HCT116 (cell line): ENCODE data around the gene RBM20. TPM values are rescaled to one million over a fixed set of nuclear protein-coding genes. Genes with fewer than 3 reads are reported as not detected.

Source experiments
- ATAC-seq: fragments of 200-7000 bp; cut with Tn5 transposase; 2 replicates; pipeline ENCODE4 v1.9.1; 2020; ENCODE audit warnings: mild to moderate bottlenecking, moderate library complexity
- BruUV-seq: library from RNA; stranded (reverse); fragments of 400-500 nt; replicated peaks from 2 replicates; lab custom pipeline; 2021; lab: Mats Ljungman, UMichigan
- CTCF ChIA-PET: fragments of 300-600 bp; sonication (Branson Sonifier 250); formaldehyde crosslinking; loops from one replicate; lab custom pipeline; 2021; ENCODE audit warnings: antibody characterized with exemption; lab: Charles Lee
- POLR2A ChIA-PET: fragments of 300-600, 350-600 bp; sonication (Branson Sonifier 250); formaldehyde crosslinking; loops from one replicate; lab custom pipeline; 2021; ENCODE audit warnings: antibody characterized with exemption; lab: Charles Lee
- RAD21 ChIA-PET, 2 experiments: fragments of 300-600 bp; sonication (Branson Sonifier 250); formaldehyde crosslinking; loops; one replicate each; lab custom pipeline; 2023; ENCODE audit warnings: low total read pairs in 2 of 2; ENCODE audit not compliant: uncharacterized antibody in 2 of 2, unreplicated experiment in 2 of 2, low non-redundant PET in 1 of 2; lab: Charles Lee
- DNase-seq: peaks from one replicate; pipeline ENCODE4 v3.0.0-alpha.2; 2010; ENCODE audit warnings: low read depth, low spot score
- H2AFZ ChIP-seq: fragments of 200-600 bp; shearing (Covaris generic), sonication (generic); 2 replicates; pipeline ENCODE4 v1.6.1; 2017; ENCODE audit warnings: low read depth, mixed run types, mixed read lengths, antibody characterized with exemption, low read length; ENCODE audit not compliant: poor library complexity, severe bottlenecking
- H3K27ac ChIP-seq: 2 replicates; pipeline ENCODE4 v1.5.1; 2012; ENCODE audit warnings: low read depth, low read length
- H3K27me3 ChIP-seq: fragments of 200-600 bp; sonication (generic); 2 replicates; pipeline ENCODE4 v1.6.1; 2016; ENCODE audit warnings: mixed run types, low read length, mixed read lengths; ENCODE audit not compliant: insufficient read depth
- H3K36me3 ChIP-seq, 2 experiments: fragments of 200-500 bp in 1 of 2; fragments of 200-600 bp in 1 of 2; sonication (Bioruptor generic) in 1 of 2; sonication (generic) in 1 of 2; 2 replicates each; pipeline versions ENCODE4 v1.5.1 to v1.6.1; 2014 to 2016; ENCODE audit warnings: low read length in 2 of 2, inconsistent platforms in 1 of 2, mixed read lengths in 1 of 2, mixed run types in 1 of 2; ENCODE audit not compliant: insufficient read depth in 2 of 2, control insufficient read depth in 1 of 2
- H3K4me1 ChIP-seq, 2 experiments: fragments of 200-600 bp in 1 of 2; sonication (generic) in 1 of 2; 2 replicates each; pipeline versions ENCODE4 v1.5.1 to v1.6.1; 2012 to 2017; ENCODE audit warnings: low read length in 2 of 2, inconsistent platforms in 1 of 2, mild to moderate bottlenecking in 1 of 2, mixed read lengths in 1 of 2, mixed run types in 1 of 2, moderate library complexity in 1 of 2; ENCODE audit not compliant: insufficient read depth in 2 of 2, control insufficient read depth in 1 of 2
- H3K4me2 ChIP-seq: fragments of 200-600 bp; sonication (generic); 2 replicates; pipeline ENCODE4 v1.6.1; 2017; ENCODE audit warnings: mixed run types, low read length, mixed read lengths
- H3K4me3 ChIP-seq, 2 experiments: fragments of 200-600 bp in 1 of 2; sonication (generic) in 1 of 2; replicated peaks in 1 of 2; 2 replicates each; pipeline ENCODE4 v1.5.1; 2011 to 2016; ENCODE audit warnings: low read length in 2 of 2, control low read depth in 1 of 2, low read depth in 1 of 2, mild to moderate bottlenecking in 1 of 2, mixed read lengths in 1 of 2, mixed run types in 1 of 2
- H3K79me2 ChIP-seq: fragments of 200-600 bp; sonication (generic); 2 replicates; pipeline ENCODE4 v1.6.1; 2017; ENCODE audit warnings: mild to moderate bottlenecking, mixed run types, low read length, moderate library complexity, mixed read lengths; ENCODE audit not compliant: insufficient read depth
- H3K9ac ChIP-seq: fragments of 200-600 bp; sonication (generic); 2 replicates; pipeline ENCODE4 v1.6.1; 2016; ENCODE audit warnings: low read length, mixed read lengths
- H3K9me2 ChIP-seq: fragments of 200-600 bp; sonication (generic), shearing (Covaris generic); 2 replicates; pipeline ENCODE4 v1.6.1; 2017; ENCODE audit warnings: mixed run types, mild to moderate bottlenecking, moderate library complexity; ENCODE audit not compliant: insufficient read depth
- H3K9me3 ChIP-seq, 2 experiments: fragments of 200-500 bp in 1 of 2; fragments of 200-600 bp in 1 of 2; sonication (Bioruptor generic) in 1 of 2; sonication (generic) in 1 of 2; 2 replicates each; pipeline ENCODE4 v1.6.1; 2014 to 2017; ENCODE audit warnings: low read length in 2 of 2, mixed read lengths in 2 of 2, inconsistent platforms in 1 of 2, low read depth in 1 of 2, mild to moderate bottlenecking in 1 of 2, mixed run types in 1 of 2, moderate library complexity in 1 of 2; ENCODE audit not compliant: control insufficient read depth in 1 of 2, insufficient read depth in 1 of 2
- H4K20me1 ChIP-seq: fragments of 200-600 bp; sonication (generic), shearing (Covaris generic); 2 replicates; pipeline ENCODE4 v1.6.1; 2017; ENCODE audit warnings: mixed run types, mild to moderate bottlenecking, moderate library complexity; ENCODE audit not compliant: insufficient read depth
- CBX3 ChIP-seq: IDR thresholded peaks from 2 replicates; pipeline ENCODE4 v1.6.1; 2012; ENCODE audit warnings: low read depth
- EGR1 ChIP-seq: IDR thresholded peaks from 2 replicates; pipeline ENCODE4 v1.6.1; 2012; ENCODE audit warnings: low read depth
- ELF1 ChIP-seq: IDR thresholded peaks from 2 replicates; pipeline ENCODE4 v1.6.1; 2012; ENCODE audit warnings: low read depth, borderline replicate concordance
- EZH2phosphoT487 ChIP-seq: fragments of 200-600 bp; IDR thresholded peaks from 2 replicates; pipeline ENCODE4 v1.6.1; 2018; ENCODE audit warnings: antibody characterized with exemption, borderline replicate concordance
- FOSL1 ChIP-seq: IDR thresholded peaks from 2 replicates; pipeline ENCODE4 v1.6.1; 2012; ENCODE audit warnings: low read depth
- MAX ChIP-seq: IDR thresholded peaks from 2 replicates; pipeline ENCODE4 v1.6.1; 2012
- POLR2AphosphoS5 ChIP-seq: IDR thresholded peaks from 2 replicates; pipeline ENCODE4 v1.6.1; 2011; ENCODE audit warnings: mild to moderate bottlenecking, low read depth, low read length, moderate library complexity
- RAD21 ChIP-seq: IDR thresholded peaks from 2 replicates; pipeline ENCODE4 v1.6.1; 2012; ENCODE audit warnings: low read depth, mild to moderate bottlenecking
- SIN3A ChIP-seq: IDR thresholded peaks from 2 replicates; pipeline ENCODE4 v1.6.1; 2012; ENCODE audit warnings: low read depth
- SP1 ChIP-seq: IDR thresholded peaks from 2 replicates; pipeline ENCODE4 v1.6.1; 2012; ENCODE audit warnings: low read depth
- SRF ChIP-seq: IDR thresholded peaks from 2 replicates; pipeline ENCODE4 v1.6.1; 2012; ENCODE audit warnings: low read depth
- TCF7L2 ChIP-seq: IDR thresholded peaks from 2 replicates; pipeline ENCODE4 v1.7.0; 2011; ENCODE audit warnings: borderline replicate concordance, inconsistent platforms; ENCODE audit not compliant: insufficient read depth, insufficient read length; ENCODE audit errors: extremely low read depth
- YY1 ChIP-seq: IDR thresholded peaks from 2 replicates; pipeline ENCODE4 v1.6.1; 2011; ENCODE audit warnings: low read length, low read depth, moderate library complexity, mild to moderate bottlenecking; ENCODE audit not compliant: insufficient replicate concordance; ENCODE audit errors: extremely low read depth
- ZBTB33 ChIP-seq: IDR thresholded peaks from 2 replicates; pipeline ENCODE4 v1.6.1; 2011; ENCODE audit warnings: mild to moderate bottlenecking, low read length, moderate library complexity; ENCODE audit not compliant: insufficient replicate concordance; ENCODE audit errors: extremely low read depth
- ZFX ChIP-seq: fragments of 450-650 bp; IDR thresholded peaks from 2 replicates; pipeline ENCODE4 v1.6.1; 2017
- ZNF274 ChIP-seq: fragments of 200-500 bp; sonication (Bioruptor generic); IDR thresholded peaks from 2 replicates; pipeline ENCODE4 v1.6.1; 2014; ENCODE audit warnings: mild to moderate bottlenecking, low read depth, low read length, inconsistent platforms
- intact Hi-C: fragments of 100-400 bp; cut with micrococcal nuclease; formaldehyde crosslinking; loops from 2 replicates; pipeline ENCODE4 v1.10.0; 2022
- total RNA-seq: library from RNA; stranded (reverse); gene quantifications from one replicate; pipeline ENCODE4 v1.2.1, GENCODE V29; 2021; ENCODE audit not compliant: unreplicated experiment
- TF ChIP-seq, protein P1 (sequence below): IDR thresholded peaks from 2 replicates; pipeline ENCODE4 v1.6.1; 2012
- TF ChIP-seq, protein P2 (sequence below), 3 experiments: fragments of 200-600 bp in 1 of 3; sonication (generic) in 1 of 3; IDR thresholded peaks in 2 of 3; conservative IDR thresholded peaks in 1 of 3; 2 replicates each; pipeline ENCODE4 v1.5.1; 2012 to 2017; ENCODE audit warnings: low read depth in 2 of 3, low read length in 2 of 3, antibody characterized with exemption in 1 of 3, borderline replicate concordance in 1 of 3, control low read depth in 1 of 3, mild to moderate bottlenecking in 1 of 3, mixed read lengths in 1 of 3, mixed run types in 1 of 3, moderate library complexity in 1 of 3; ENCODE audit not compliant: insufficient read depth in 1 of 3
- TF ChIP-seq, protein P3 (sequence below): IDR thresholded peaks from 2 replicates; pipeline ENCODE4 v1.6.1; 2012; ENCODE audit warnings: low read depth

Gene RBM20
- total RNA-seq, 1 experiment from 2014 or later: 2.0 TPM

- TF ChIP-seq EZH2phosphoT487: no peak
- TF ChIP-seq, protein P1, sequence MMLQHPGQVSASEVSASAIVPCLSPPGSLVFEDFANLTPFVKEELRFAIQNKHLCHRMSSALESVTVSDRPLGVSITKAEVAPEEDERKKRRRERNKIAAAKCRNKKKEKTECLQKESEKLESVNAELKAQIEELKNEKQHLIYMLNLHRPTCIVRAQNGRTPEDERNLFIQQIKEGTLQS: no peak
- TF ChIP-seq EGR1: no peak
- no peak for TF ChIP-seq FOSL1
- TF ChIP-seq, protein P2, sequence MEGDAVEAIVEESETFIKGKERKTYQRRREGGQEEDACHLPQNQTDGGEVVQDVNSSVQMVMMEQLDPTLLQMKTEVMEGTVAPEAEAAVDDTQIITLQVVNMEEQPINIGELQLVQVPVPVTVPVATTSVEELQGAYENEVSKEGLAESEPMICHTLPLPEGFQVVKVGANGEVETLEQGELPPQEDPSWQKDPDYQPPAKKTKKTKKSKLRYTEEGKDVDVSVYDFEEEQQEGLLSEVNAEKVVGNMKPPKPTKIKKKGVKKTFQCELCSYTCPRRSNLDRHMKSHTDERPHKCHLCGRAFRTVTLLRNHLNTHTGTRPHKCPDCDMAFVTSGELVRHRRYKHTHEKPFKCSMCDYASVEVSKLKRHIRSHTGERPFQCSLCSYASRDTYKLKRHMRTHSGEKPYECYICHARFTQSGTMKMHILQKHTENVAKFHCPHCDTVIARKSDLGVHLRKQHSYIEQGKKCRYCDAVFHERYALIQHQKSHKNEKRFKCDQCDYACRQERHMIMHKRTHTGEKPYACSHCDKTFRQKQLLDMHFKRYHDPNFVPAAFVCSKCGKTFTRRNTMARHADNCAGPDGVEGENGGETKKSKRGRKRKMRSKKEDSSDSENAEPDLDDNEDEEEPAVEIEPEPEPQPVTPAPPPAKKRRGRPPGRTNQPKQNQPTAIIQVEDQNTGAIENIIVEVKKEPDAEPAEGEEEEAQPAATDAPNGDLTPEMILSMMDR (IDR thresholded peaks at IDR 0.05 in 2 of 3, conservative IDR thresholded peaks at IDR 0.05 in 1 of 3; ENCODE audit: borderline replicate concordance in 1 of 3, insufficient read depth in 1 of 3, low read depth in 2 of 3, low read length in 2 of 3): no peak
- no peak for TF ChIP-seq ZFX
- TF ChIP-seq RAD21: no peak
- TF ChIP-seq POLR2AphosphoS5: no peak
- TF ChIP-seq, protein P3, sequence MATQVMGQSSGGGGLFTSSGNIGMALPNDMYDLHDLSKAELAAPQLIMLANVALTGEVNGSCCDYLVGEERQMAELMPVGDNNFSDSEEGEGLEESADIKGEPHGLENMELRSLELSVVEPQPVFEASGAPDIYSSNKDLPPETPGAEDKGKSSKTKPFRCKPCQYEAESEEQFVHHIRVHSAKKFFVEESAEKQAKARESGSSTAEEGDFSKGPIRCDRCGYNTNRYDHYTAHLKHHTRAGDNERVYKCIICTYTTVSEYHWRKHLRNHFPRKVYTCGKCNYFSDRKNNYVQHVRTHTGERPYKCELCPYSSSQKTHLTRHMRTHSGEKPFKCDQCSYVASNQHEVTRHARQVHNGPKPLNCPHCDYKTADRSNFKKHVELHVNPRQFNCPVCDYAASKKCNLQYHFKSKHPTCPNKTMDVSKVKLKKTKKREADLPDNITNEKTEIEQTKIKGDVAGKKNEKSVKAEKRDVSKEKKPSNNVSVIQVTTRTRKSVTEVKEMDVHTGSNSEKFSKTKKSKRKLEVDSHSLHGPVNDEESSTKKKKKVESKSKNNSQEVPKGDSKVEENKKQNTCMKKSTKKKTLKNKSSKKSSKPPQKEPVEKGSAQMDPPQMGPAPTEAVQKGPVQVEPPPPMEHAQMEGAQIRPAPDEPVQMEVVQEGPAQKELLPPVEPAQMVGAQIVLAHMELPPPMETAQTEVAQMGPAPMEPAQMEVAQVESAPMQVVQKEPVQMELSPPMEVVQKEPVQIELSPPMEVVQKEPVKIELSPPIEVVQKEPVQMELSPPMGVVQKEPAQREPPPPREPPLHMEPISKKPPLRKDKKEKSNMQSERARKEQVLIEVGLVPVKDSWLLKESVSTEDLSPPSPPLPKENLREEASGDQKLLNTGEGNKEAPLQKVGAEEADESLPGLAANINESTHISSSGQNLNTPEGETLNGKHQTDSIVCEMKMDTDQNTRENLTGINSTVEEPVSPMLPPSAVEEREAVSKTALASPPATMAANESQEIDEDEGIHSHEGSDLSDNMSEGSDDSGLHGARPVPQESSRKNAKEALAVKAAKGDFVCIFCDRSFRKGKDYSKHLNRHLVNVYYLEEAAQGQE: no peak
- no peak for TF ChIP-seq TCF7L2
- TF ChIP-seq SIN3A: no peak
- TF ChIP-seq SRF: no peak
- TF ChIP-seq MAX: no peak
- no peak for TF ChIP-seq CBX3
- no peak for TF ChIP-seq YY1
- TF ChIP-seq ZBTB33: no peak
- no peak for TF ChIP-seq ZNF274
- no peak for TF ChIP-seq ELF1
- TF ChIP-seq SP1: no peak
- ATAC-seq (no peak), DNase-seq (no peak)
- Histone ChIP-seq H3K4me2 (no peak overlapping the region), H3K79me2 (no peaks in the 10 kb centered on the region), H4K20me1 (no peaks in the 10 kb centered on the region), H3K4me1 (no peaks in the 10 kb centered on the region), H3K27me3 (no peaks in the 10 kb centered on the region), H2AFZ (no peak overlapping the region), H3K9me3 (no peaks in the 10 kb centered on the region), H3K9me2 (no peaks in the 10 kb centered on the region), H3K27ac (no peak overlapping the region), H3K9ac (no peak overlapping the region), H3K4me3 (no peak overlapping the region), H3K36me3 (no peaks in the 10 kb centered on the region)
- RAD21 ChIA-PET: no interaction called here
- intact Hi-C loops: no loop called here
- BruUV-seq: no TSS peak
- POLR2A ChIA-PET: no interaction called here
- CTCF ChIA-PET: no interaction called here
Observed at GRCh38 chr10:110833234-110833940, 189.3 kb downstream of the RBM20 start.
